HepG2 (cell line): ENCODE data around the gene SPG7. TPM values are rescaled to one million over a fixed set of nuclear protein-coding genes. Genes with fewer than 3 reads are reported as not detected.

Experiments used
- ARNTL ChIP-seq: sonication (generic); formaldehyde crosslinking; IDR thresholded peaks from 2 replicates; pipeline ENCODE4 v1.4.0; 2020; ENCODE audit warnings: mild to moderate bottlenecking, missing genetic modification reagents
- ATRX ChIP-seq: sonication (generic); formaldehyde crosslinking; IDR thresholded peaks from 2 replicates; pipeline ENCODE4 v1.4.0; 2020; ENCODE audit warnings: missing genetic modification reagents, borderline replicate concordance
- FOXK2 ChIP-seq: fragments of 450-650 bp; IDR thresholded peaks from 2 replicates; pipeline ENCODE4 v1.6.1; 2016
- HMG20A ChIP-seq: IDR thresholded peaks from 2 replicates; pipeline ENCODE4 v1.6.1; 2016; ENCODE audit warnings: borderline replicate concordance
- HNRNPLL ChIP-seq: fragments of 200-400 bp; formaldehyde crosslinking; IDR thresholded peaks from 2 replicates; pipeline ENCODE4 v1.6.1; 2017; ENCODE audit warnings: mild to moderate bottlenecking, low read depth, low read length; ENCODE audit not compliant: poor library complexity, severe bottlenecking
- IRX3 ChIP-seq: sonication (generic); formaldehyde crosslinking; IDR thresholded peaks from 2 replicates; pipeline ENCODE4 v1.8.1; 2023; ENCODE audit warnings: mild to moderate bottlenecking, low read depth, missing genetic modification reagents, borderline replicate concordance
- KLF16 ChIP-seq, 2 experiments: sonication (generic) in 1 of 2; formaldehyde crosslinking in 1 of 2; IDR thresholded peaks; 2 replicates each; pipeline versions ENCODE4 v1.6.1 to v1.8.0; 2016 to 2023; ENCODE audit warnings: missing genetic modification reagents in 2 of 2, missing compliant biosample characterization in 1 of 2
- MBNL3 ChIP-seq: fragments of 250-450 bp; sonication (Bioruptor Pico); conservative IDR thresholded peaks from 2 replicates; pipeline ENCODE4 v1.8.0; 2022; ENCODE audit warnings: mild to moderate bottlenecking, inconsistent platforms
- MYC ChIP-seq: sonication (generic); formaldehyde crosslinking; IDR thresholded peaks from 2 replicates; pipeline ENCODE4 v1.9.0; 2021; ENCODE audit warnings: missing genetic modification reagents, borderline replicate concordance
- NCOA1 ChIP-seq: sonication (generic); formaldehyde crosslinking; IDR thresholded peaks from 2 replicates; pipeline ENCODE4 v1.9.0; 2021; ENCODE audit warnings: missing genetic modification reagents
- NFIB ChIP-seq: sonication (generic); formaldehyde crosslinking; IDR thresholded peaks from 2 replicates; pipeline ENCODE4 v1.9.0; 2021; ENCODE audit warnings: missing genetic modification reagents, mild to moderate bottlenecking, borderline replicate concordance
- POGZ ChIP-seq: sonication (generic); formaldehyde crosslinking; IDR thresholded peaks from 2 replicates; pipeline ENCODE4 v1.4.0; 2020; ENCODE audit warnings: mild to moderate bottlenecking, missing genetic modification reagents
- SOX6 ChIP-seq, 2 experiments: fragments of 450-650 bp in 1 of 2; sonication (generic) in 1 of 2; formaldehyde crosslinking in 1 of 2; IDR thresholded peaks; 2 replicates each; pipeline versions ENCODE4 v1.4.0 to v1.6.1; 2017 to 2020; ENCODE audit warnings: antibody characterized with exemption in 1 of 2, mild to moderate bottlenecking in 1 of 2, missing genetic modification reagents in 1 of 2
- TCF7 ChIP-seq: sonication (generic); IDR thresholded peaks from 2 replicates; pipeline ENCODE4 v1.6.1; 2016; ENCODE audit warnings: antibody characterized with exemption, low read depth
- ZMYM4 ChIP-seq: sonication (generic); formaldehyde crosslinking; IDR thresholded peaks from 2 replicates; pipeline ENCODE4 v1.8.1; 2023; ENCODE audit warnings: mild to moderate bottlenecking, missing genetic modification reagents
- ZNF121 ChIP-seq: sonication (generic); formaldehyde crosslinking; IDR thresholded peaks from 2 replicates; pipeline ENCODE4 v1.5.0; 2020; ENCODE audit warnings: mild to moderate bottlenecking, missing genetic modification reagents
- ZNF124 ChIP-seq: sonication (generic); formaldehyde crosslinking; IDR thresholded peaks from 2 replicates; pipeline ENCODE4 v1.4.0; 2020; ENCODE audit warnings: missing genetic modification reagents
- ZNF496 ChIP-seq: sonication (generic); formaldehyde crosslinking; IDR thresholded peaks from 2 replicates; pipeline ENCODE4 v1.8.1; 2023; ENCODE audit warnings: mild to moderate bottlenecking, moderate library complexity, missing genetic modification reagents; ENCODE audit not compliant: insufficient replicate concordance
- ZNF550 ChIP-seq: sonication (generic); formaldehyde crosslinking; IDR thresholded peaks from 2 replicates; pipeline ENCODE4 v1.4.0; 2020; ENCODE audit warnings: mild to moderate bottlenecking, missing genetic modification reagents, borderline replicate concordance
- ZNF556 ChIP-seq: sonication (generic); formaldehyde crosslinking; IDR thresholded peaks from 2 replicates; pipeline ENCODE4 v1.4.0; 2020; ENCODE audit warnings: mild to moderate bottlenecking, missing genetic modification reagents, borderline replicate concordance
- polyA plus RNA-seq, 8 experiments: library from polyadenylated mRNA; depleted of rRNA in 3 of 8; stranded (reverse) in 7 of 8; unstranded in 1 of 8; fragments of >200 nt; fragmentation: Illumina TruSeq in 4 of 8; extraction: Trizol in 4 of 8; gene quantifications; 2 replicates each; pipeline versions ENCODE4 v1.2.1 to v1.2.3, GENCODE V29; 2011 to 2016; ENCODE audit warnings: low read depth in 4 of 8, missing spikeins in 1 of 8, mixed read lengths in 1 of 8; ENCODE audit not compliant: insufficient read depth in 1 of 8
- total RNA-seq, 5 experiments: library from RNA; depleted of rRNA; stranded (reverse); fragments of >200 nt; fragmentation: Illumina TruSeq; extraction: Trizol; gene quantifications; 2 replicates each; pipeline ENCODE4 v1.2.3, GENCODE V29; 2016; ENCODE audit warnings: low read depth in 1 of 5
- TF ChIP-seq, protein P1 (sequence below): sonication (generic); formaldehyde crosslinking; IDR thresholded peaks from 2 replicates; pipeline ENCODE4 v1.8.1; 2022; ENCODE audit warnings: mild to moderate bottlenecking, missing genetic modification reagents
- TF ChIP-seq, protein P2 (sequence below): sonication (generic); formaldehyde crosslinking; IDR thresholded peaks from 2 replicates; pipeline ENCODE4 v1.8.0; 2022; ENCODE audit warnings: mild to moderate bottlenecking, missing genetic modification reagents; ENCODE audit not compliant: insufficient replicate concordance
- TF ChIP-seq, protein P3 (sequence below): sonication (generic); formaldehyde crosslinking; IDR thresholded peaks from 2 replicates; pipeline ENCODE4 v1.8.1; 2023; ENCODE audit warnings: mild to moderate bottlenecking, missing genetic modification reagents, borderline replicate concordance
- TF ChIP-seq, protein P4 (sequence below): IDR thresholded peaks from 2 replicates; pipeline ENCODE4 v1.6.1; 2018; ENCODE audit warnings: missing genetic modification reagents

SPG7 gene
- total and polyA plus RNA-seq, 2 of the 13 experiments (the other 11 are each of a cell fraction or from before 2014, with no cell fraction given), result 66.0 to 136 TPM

DNA sequence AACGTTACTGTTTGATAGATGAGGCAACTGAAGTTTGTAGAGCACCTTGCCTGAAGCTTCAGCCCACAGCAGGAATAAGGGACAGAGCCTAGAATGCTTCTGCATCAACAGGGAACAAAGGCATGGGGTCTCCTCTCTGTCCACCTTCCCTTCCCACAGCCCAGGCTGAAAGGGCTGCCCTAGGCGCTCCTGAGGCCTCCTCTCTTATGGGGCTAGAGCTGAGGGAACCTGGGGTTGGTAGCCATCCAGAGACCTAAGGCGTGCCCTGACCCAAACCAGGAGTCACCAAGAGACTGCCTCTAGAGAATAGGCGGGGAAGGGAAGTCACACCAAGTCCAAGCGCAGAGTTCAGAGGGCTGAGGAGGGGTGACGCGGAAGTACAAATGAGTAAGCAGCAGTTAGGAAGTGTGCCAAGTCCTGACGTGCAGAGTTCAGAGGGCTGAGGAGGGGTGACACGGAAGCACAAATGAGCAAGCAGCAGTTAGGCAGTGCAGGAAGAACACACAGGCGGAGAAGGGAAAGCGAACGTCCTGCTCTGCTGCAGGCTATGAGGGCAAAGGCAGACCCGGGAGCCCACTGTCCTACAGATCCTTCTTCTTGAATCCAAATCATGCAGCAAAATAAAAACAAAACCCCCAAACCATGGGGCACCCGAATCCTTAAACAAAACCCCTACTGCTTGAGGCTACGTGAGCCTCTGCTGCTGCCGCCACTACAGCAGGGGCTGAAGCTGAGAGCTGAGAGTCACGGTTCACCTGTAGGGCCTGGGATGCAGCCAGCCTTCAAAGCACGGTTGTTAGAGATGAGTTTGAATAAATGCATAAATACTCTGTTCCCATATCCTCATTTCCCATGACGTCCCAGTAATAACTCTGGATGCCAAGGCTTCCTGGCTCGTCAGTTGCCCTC, 2.7 kb upstream of the SPG7 start (continued):
- TF ChIP-seq HNRNPLL (no peak), ZNF550 (0 out of 2 replicates have a peak, but pooled peaks have one; percentile 95), MYC (CRISPR knock-in tag) (peak; percentile 82; the same call in 1 of the 2 replicates), NFIB (CRISPR knock-in tag) (peak; percentile 18; the same call in 1 of the 2 replicates), SOX6 (IDR thresholded peaks at IDR 0.05) (no peak), SOX6 (CRISPR knock-in tag; IDR thresholded peaks at IDR 0.05) (peak; percentile 94), TCF7 (peak; percentile 50), ATRX (no peak), HMG20A (CRISPR knock-in tag) (peak; percentile 76; the same call in 1 of the 2 replicates), ZNF496 (CRISPR knock-in tag) (no peak), ARNTL (CRISPR knock-in tag) (peak; percentile 83), FOXK2 (peak; percentile 82), KLF16 (CRISPR knock-in tag; IDR thresholded peaks at IDR 0.05) (peak in 1 of 2 experiments; percentile 83; a peak in 2 of 4 replicates), ZMYM4 (peak; percentile 81), ZNF556 (peak; percentile 98), MBNL3 (CRISPR knock-in tag) (no peak), POGZ (CRISPR knock-in tag) (peak; percentile 86; the same call in 1 of the 2 replicates), ZNF124 (CRISPR knock-in tag) (peak; percentile 75), ZNF121 (no peak; the same call in 1 of the 2 replicates), NCOA1 (peak; percentile 93; the same call in 1 of the 2 replicates), IRX3 (CRISPR knock-in tag) (0 out of 2 replicates have a peak, but pooled peaks have one; percentile 24)
- TF ChIP-seq, protein P1, sequence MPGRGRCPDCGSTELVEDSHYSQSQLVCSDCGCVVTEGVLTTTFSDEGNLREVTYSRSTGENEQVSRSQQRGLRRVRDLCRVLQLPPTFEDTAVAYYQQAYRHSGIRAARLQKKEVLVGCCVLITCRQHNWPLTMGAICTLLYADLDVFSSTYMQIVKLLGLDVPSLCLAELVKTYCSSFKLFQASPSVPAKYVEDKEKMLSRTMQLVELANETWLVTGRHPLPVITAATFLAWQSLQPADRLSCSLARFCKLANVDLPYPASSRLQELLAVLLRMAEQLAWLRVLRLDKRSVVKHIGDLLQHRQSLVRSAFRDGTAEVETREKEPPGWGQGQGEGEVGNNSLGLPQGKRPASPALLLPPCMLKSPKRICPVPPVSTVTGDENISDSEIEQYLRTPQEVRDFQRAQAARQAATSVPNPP (CRISPR knock-in tag), result peak; percentile 66; the same call in 1 of the 2 replicates
- TF ChIP-seq, protein P2, sequence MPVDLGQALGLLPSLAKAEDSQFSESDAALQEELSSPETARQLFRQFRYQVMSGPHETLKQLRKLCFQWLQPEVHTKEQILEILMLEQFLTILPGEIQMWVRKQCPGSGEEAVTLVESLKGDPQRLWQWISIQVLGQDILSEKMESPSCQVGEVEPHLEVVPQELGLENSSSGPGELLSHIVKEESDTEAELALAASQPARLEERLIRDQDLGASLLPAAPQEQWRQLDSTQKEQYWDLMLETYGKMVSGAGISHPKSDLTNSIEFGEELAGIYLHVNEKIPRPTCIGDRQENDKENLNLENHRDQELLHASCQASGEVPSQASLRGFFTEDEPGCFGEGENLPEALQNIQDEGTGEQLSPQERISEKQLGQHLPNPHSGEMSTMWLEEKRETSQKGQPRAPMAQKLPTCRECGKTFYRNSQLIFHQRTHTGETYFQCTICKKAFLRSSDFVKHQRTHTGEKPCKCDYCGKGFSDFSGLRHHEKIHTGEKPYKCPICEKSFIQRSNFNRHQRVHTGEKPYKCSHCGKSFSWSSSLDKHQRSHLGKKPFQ (CRISPR knock-in tag), result peak; percentile 99
- TF ChIP-seq, protein P3, sequence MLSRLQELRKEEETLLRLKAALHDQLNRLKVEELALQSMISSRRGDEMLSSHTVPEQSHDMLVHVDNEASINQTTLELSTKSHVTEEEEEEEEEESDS (CRISPR knock-in tag), result 0 out of 2 replicates have a peak, but pooled peaks have one; percentile 12
- TF ChIP-seq, protein P4, sequence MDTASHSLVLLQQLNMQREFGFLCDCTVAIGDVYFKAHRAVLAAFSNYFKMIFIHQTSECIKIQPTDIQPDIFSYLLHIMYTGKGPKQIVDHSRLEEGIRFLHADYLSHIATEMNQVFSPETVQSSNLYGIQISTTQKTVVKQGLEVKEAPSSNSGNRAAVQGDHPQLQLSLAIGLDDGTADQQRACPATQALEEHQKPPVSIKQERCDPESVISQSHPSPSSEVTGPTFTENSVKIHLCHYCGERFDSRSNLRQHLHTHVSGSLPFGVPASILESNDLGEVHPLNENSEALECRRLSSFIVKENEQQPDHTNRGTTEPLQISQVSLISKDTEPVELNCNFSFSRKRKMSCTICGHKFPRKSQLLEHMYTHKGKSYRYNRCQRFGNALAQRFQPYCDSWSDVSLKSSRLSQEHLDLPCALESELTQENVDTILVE (CRISPR knock-in tag), result no peak; the same call in none of the 2 replicates
